WTC11 (cell line): ENCODE data around the gene SPR. TPM values are rescaled to one million over a fixed set of nuclear protein-coding genes. Genes with fewer than 3 reads are reported as not detected.

Experiments used
- ATAC-seq: fragments of 200-7000 bp; cut with Tn5 transposase; 2 replicates; pipeline ENCODE4 v1.10.0; 2021; ENCODE audit warnings: mild to moderate bottlenecking, moderate library complexity
- CTCF ChIA-PET: fragments of 300-600 bp; sonication (Branson Sonifier 250); formaldehyde crosslinking; loops from one replicate; lab custom pipeline; 2021; ENCODE audit warnings: antibody characterized with exemption; lab: Charles Lee
- POLR2A ChIA-PET: fragments of 350-600 bp; sonication (Branson Sonifier 250); formaldehyde crosslinking; loops from one replicate; lab custom pipeline; 2021; ENCODE audit warnings: antibody characterized with exemption; lab: Charles Lee
- DNase-seq: peaks from one replicate; pipeline ENCODE4 v3.0.0; 2021; ENCODE audit warnings: low spot score
- H3K27ac Mint-ChIP-seq: 2 replicates; pipeline ENCODE4 v1.8.0; 2021; ENCODE audit warnings: mixed read lengths
- H3K27me3 Mint-ChIP-seq: 2 replicates; pipeline ENCODE4 v1.8.0; 2021; ENCODE audit warnings: low read depth, mild to moderate bottlenecking, moderate library complexity, mixed read lengths
- H3K36me3 Mint-ChIP-seq: 2 replicates; pipeline ENCODE4 v1.8.0; 2021; ENCODE audit warnings: mixed read lengths
- H3K4me1 Mint-ChIP-seq: 2 replicates; pipeline ENCODE4 v1.8.0; 2022; ENCODE audit warnings: mixed read lengths
- H3K4me3 Mint-ChIP-seq: 2 replicates; pipeline ENCODE4 v1.8.0; 2021; ENCODE audit warnings: mild to moderate bottlenecking, moderate library complexity, mixed read lengths
- H3K9me3 Mint-ChIP-seq: 2 replicates; pipeline ENCODE4 v1.8.0; 2021; ENCODE audit warnings: mixed read lengths
- CREM ChIP-seq: sonication (generic); formaldehyde crosslinking; IDR thresholded peaks from 2 replicates; pipeline ENCODE4 v1.8.1; 2022; ENCODE audit warnings: mild to moderate bottlenecking, missing genetic modification reagents, moderate library complexity
- ELF4 ChIP-seq: sonication (generic); formaldehyde crosslinking; IDR thresholded peaks from 2 replicates; pipeline ENCODE4 v1.8.1; 2022; ENCODE audit warnings: low read depth, mild to moderate bottlenecking, moderate library complexity, missing genetic modification reagents
- FOXJ3 ChIP-seq: sonication (generic); formaldehyde crosslinking; IDR thresholded peaks from 2 replicates; pipeline ENCODE4 v1.9.0; 2021; ENCODE audit warnings: missing genetic modification reagents, mild to moderate bottlenecking, borderline replicate concordance
- GABPB1 ChIP-seq: sonication (generic); formaldehyde crosslinking; IDR thresholded peaks from 2 replicates; pipeline ENCODE4 v1.8.1; 2023; ENCODE audit warnings: mild to moderate bottlenecking, missing genetic modification reagents
- IRF2 ChIP-seq: sonication (generic); formaldehyde crosslinking; IDR thresholded peaks from 2 replicates; pipeline ENCODE4 v1.8.0; 2022; ENCODE audit warnings: low read depth, missing genetic modification reagents, borderline replicate concordance
- MYBL2 ChIP-seq: sonication (generic); formaldehyde crosslinking; IDR thresholded peaks from 2 replicates; pipeline ENCODE4 v1.8.1; 2023; ENCODE audit warnings: mild to moderate bottlenecking, moderate library complexity, missing genetic modification reagents
- NR2C2 ChIP-seq: sonication (generic); formaldehyde crosslinking; IDR thresholded peaks from 2 replicates; pipeline ENCODE4 v1.8.0; 2022; ENCODE audit warnings: mild to moderate bottlenecking, missing genetic modification reagents
- PRRX2 ChIP-seq: fragments of 250-450 bp; sonication (Bioruptor Pico); IDR thresholded peaks from 2 replicates; pipeline ENCODE4 v1.8.0; 2021; ENCODE audit warnings: mild to moderate bottlenecking
- SOX15 ChIP-seq: fragments of 250-450 bp; sonication (Bioruptor Pico); IDR thresholded peaks from 2 replicates; pipeline ENCODE4 v1.9.0; 2021; ENCODE audit warnings: mild to moderate bottlenecking
- SP1 ChIP-seq: sonication (generic); formaldehyde crosslinking; conservative IDR thresholded peaks from 2 replicates; pipeline ENCODE4 v1.8.1; 2022; ENCODE audit warnings: missing genetic modification reagents
- ZNF121 ChIP-seq: sonication (generic); formaldehyde crosslinking; IDR thresholded peaks from 2 replicates; pipeline ENCODE4 v1.8.0; 2023; ENCODE audit warnings: missing genetic modification reagents
- ZNF138 ChIP-seq: sonication (generic); formaldehyde crosslinking; conservative IDR thresholded peaks from 2 replicates; pipeline ENCODE4 v1.8.1; 2022; ENCODE audit warnings: mild to moderate bottlenecking, moderate library complexity, missing genetic modification reagents
- total RNA-seq: library from RNA; stranded (reverse); gene quantifications from 3 replicates; pipeline ENCODE4 v1.2.3, GENCODE V29; 2021
- TF ChIP-seq, protein P1 (sequence below): sonication (generic); formaldehyde crosslinking; IDR thresholded peaks from 2 replicates; pipeline ENCODE4 v1.8.1; 2022; ENCODE audit warnings: low read depth, mild to moderate bottlenecking, moderate library complexity, missing genetic modification reagents, borderline replicate concordance
- TF ChIP-seq, protein P2 (sequence below): sonication (generic); formaldehyde crosslinking; conservative IDR thresholded peaks from 2 replicates; pipeline ENCODE4 v1.8.1; 2022; ENCODE audit warnings: mild to moderate bottlenecking, missing genetic modification reagents
- TF ChIP-seq, protein P3 (sequence below): sonication (generic); formaldehyde crosslinking; IDR thresholded peaks from 2 replicates; pipeline ENCODE4 v1.8.0; 2023; ENCODE audit warnings: mild to moderate bottlenecking, missing genetic modification reagents
- TF ChIP-seq, protein P4 (sequence below): sonication (generic); formaldehyde crosslinking; conservative IDR thresholded peaks from 2 replicates; pipeline ENCODE4 v1.8.1; 2023; ENCODE audit warnings: mild to moderate bottlenecking, low read depth, missing genetic modification reagents, moderate library complexity
- TF ChIP-seq, protein P5 (sequence below): sonication (generic); formaldehyde crosslinking; IDR thresholded peaks from 2 replicates; pipeline ENCODE4 v1.8.1; 2023; ENCODE audit warnings: mild to moderate bottlenecking, missing genetic modification reagents
- TF ChIP-seq, protein P6 (sequence below): sonication (generic); formaldehyde crosslinking; IDR thresholded peaks from 2 replicates; pipeline ENCODE4 v1.8.0; 2022; ENCODE audit warnings: mild to moderate bottlenecking, missing genetic modification reagents

Gene SPR
- total RNA-seq, 1 experiment from 2014 or later, result 9.4 TPM

DNA sequence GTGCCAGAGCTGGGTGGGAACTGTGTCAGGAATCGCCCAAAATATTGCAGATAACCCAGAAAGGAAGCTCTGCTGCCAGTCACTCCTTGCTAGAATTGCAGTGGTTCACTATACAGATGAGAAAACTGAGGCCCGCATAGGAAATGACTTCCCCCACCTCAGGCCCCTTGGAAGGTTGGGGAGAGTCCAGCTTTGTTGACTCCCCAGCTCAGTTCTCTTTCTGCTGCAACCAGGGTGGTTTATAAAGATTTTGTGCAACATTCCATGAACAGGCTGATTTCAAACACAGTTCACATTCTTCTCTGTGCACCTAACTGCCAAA is 11.3 kb downstream of the SPR start:
- Mint-ChIP-seq H3K9me3 (no peaks in the 10 kb centered on the region), H3K27me3 (peaks cover 94% of the 10 kb centered on the region), H3K4me1 (peaks cover 24% of the 10 kb centered on the region), H3K36me3 (no peaks in the 10 kb centered on the region), H3K4me3 (no peak overlapping the region), H3K27ac (no peak overlapping the region)
- DNase-seq (no peak), ATAC-seq (no peak)
- ChIA-PET POLR2A (no interaction called here), CTCF (interaction anchor here (0.8 to 2.0 kb wide), 7 partner anchors 11 to 279 kb away, joined by 3 to 7 read pairs (median 3); partner anchors contain the start of gene SPR)
- TF ChIP-seq, protein P1, sequence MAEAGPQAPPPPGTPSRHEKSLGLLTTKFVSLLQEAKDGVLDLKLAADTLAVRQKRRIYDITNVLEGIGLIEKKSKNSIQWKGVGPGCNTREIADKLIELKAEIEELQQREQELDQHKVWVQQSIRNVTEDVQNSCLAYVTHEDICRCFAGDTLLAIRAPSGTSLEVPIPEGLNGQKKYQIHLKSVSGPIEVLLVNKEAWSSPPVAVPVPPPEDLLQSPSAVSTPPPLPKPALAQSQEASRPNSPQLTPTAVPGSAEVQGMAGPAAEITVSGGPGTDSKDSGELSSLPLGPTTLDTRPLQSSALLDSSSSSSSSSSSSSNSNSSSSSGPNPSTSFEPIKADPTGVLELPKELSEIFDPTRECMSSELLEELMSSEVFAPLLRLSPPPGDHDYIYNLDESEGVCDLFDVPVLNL (CRISPR knock-in tag), result no peak
- TF ChIP-seq SOX15 (no peak), SP1 (no peak), ZNF138 (no peak), CREM (no peak), PRRX2 (CRISPR knock-in tag) (no peak), NR2C2 (no peak), FOXJ3 (CRISPR knock-in tag) (no peak), ELF4 (no peak)
- TF ChIP-seq, protein P2, sequence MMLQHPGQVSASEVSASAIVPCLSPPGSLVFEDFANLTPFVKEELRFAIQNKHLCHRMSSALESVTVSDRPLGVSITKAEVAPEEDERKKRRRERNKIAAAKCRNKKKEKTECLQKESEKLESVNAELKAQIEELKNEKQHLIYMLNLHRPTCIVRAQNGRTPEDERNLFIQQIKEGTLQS, result no peak
- TF ChIP-seq, protein P3, sequence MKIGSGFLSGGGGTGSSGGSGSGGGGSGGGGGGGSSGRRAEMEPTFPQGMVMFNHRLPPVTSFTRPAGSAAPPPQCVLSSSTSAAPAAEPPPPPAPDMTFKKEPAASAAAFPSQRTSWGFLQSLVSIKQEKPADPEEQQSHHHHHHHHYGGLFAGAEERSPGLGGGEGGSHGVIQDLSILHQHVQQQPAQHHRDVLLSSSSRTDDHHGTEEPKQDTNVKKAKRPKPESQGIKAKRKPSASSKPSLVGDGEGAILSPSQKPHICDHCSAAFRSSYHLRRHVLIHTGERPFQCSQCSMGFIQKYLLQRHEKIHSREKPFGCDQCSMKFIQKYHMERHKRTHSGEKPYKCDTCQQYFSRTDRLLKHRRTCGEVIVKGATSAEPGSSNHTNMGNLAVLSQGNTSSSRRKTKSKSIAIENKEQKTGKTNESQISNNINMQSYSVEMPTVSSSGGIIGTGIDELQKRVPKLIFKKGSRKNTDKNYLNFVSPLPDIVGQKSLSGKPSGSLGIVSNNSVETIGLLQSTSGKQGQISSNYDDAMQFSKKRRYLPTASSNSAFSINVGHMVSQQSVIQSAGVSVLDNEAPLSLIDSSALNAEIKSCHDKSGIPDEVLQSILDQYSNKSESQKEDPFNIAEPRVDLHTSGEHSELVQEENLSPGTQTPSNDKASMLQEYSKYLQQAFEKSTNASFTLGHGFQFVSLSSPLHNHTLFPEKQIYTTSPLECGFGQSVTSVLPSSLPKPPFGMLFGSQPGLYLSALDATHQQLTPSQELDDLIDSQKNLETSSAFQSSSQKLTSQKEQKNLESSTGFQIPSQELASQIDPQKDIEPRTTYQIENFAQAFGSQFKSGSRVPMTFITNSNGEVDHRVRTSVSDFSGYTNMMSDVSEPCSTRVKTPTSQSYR (CRISPR knock-in tag), result no peak
- TF ChIP-seq, protein P4, sequence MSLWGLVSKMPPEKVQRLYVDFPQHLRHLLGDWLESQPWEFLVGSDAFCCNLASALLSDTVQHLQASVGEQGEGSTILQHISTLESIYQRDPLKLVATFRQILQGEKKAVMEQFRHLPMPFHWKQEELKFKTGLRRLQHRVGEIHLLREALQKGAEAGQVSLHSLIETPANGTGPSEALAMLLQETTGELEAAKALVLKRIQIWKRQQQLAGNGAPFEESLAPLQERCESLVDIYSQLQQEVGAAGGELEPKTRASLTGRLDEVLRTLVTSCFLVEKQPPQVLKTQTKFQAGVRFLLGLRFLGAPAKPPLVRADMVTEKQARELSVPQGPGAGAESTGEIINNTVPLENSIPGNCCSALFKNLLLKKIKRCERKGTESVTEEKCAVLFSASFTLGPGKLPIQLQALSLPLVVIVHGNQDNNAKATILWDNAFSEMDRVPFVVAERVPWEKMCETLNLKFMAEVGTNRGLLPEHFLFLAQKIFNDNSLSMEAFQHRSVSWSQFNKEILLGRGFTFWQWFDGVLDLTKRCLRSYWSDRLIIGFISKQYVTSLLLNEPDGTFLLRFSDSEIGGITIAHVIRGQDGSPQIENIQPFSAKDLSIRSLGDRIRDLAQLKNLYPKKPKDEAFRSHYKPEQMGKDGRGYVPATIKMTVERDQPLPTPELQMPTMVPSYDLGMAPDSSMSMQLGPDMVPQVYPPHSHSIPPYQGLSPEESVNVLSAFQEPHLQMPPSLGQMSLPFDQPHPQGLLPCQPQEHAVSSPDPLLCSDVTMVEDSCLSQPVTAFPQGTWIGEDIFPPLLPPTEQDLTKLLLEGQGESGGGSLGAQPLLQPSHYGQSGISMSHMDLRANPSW (CRISPR knock-in tag), result no peak
- TF ChIP-seq, protein P5, sequence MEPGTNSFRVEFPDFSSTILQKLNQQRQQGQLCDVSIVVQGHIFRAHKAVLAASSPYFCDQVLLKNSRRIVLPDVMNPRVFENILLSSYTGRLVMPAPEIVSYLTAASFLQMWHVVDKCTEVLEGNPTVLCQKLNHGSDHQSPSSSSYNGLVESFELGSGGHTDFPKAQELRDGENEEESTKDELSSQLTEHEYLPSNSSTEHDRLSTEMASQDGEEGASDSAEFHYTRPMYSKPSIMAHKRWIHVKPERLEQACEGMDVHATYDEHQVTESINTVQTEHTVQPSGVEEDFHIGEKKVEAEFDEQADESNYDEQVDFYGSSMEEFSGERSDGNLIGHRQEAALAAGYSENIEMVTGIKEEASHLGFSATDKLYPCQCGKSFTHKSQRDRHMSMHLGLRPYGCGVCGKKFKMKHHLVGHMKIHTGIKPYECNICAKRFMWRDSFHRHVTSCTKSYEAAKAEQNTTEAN, result no peak

DNA sequence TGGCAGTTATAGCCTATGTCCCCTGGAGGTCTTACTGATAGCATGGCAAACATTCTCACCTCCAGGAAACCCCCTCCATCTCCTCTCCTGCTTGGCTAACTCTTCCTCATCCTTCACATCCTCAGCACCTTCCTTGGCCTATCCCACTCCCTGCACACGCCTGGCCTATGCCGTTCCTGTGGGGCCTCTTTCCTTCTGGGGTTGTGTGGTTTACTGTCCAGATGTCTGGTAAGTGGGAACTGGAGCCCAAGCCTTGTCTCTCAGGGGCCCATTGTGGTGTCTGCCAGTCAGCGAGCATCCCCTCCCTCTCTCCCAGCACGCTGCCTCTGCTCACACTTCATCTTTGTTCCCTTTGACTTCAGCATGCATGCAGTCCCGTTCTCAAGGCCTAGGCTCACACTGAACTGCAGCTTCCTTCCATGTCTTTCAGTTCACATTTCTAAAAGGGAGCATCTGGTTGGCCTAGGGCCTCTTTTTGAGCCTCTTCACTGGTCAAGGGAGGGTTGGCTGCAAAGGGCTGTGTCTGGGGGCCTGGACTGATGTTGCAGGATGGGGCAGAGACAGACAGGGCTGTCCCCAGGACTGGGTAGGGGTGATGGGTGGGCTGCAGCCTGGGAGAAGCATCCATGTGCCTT is 13.1 kb downstream of the SPR start:
- Mint-ChIP-seq H3K4me3 (no peak overlapping the region), H3K9me3 (no peaks in the 10 kb centered on the region), H3K4me1 (peaks cover 9% of the 10 kb centered on the region), H3K27ac (no peak overlapping the region), H3K27me3 (peaks cover 94% of the 10 kb centered on the region), H3K36me3 (no peaks in the 10 kb centered on the region)
- CTCF ChIA-PET, result interaction anchor here (0.7 to 0.8 kb wide), 2 partner anchors 10 to 13 kb away, joined by 3 read pairs; partner anchors contain the start of gene SPR
- POLR2A ChIA-PET, result no interaction called here
- DNase-seq, result no peak
- ATAC-seq, result no peak
- TF ChIP-seq ZNF121 (CRISPR knock-in tag), result no peak
- TF ChIP-seq IRF2 (CRISPR knock-in tag), result no peak
- TF ChIP-seq, protein P3 (CRISPR knock-in tag), result no peak
- TF ChIP-seq, protein P6, sequence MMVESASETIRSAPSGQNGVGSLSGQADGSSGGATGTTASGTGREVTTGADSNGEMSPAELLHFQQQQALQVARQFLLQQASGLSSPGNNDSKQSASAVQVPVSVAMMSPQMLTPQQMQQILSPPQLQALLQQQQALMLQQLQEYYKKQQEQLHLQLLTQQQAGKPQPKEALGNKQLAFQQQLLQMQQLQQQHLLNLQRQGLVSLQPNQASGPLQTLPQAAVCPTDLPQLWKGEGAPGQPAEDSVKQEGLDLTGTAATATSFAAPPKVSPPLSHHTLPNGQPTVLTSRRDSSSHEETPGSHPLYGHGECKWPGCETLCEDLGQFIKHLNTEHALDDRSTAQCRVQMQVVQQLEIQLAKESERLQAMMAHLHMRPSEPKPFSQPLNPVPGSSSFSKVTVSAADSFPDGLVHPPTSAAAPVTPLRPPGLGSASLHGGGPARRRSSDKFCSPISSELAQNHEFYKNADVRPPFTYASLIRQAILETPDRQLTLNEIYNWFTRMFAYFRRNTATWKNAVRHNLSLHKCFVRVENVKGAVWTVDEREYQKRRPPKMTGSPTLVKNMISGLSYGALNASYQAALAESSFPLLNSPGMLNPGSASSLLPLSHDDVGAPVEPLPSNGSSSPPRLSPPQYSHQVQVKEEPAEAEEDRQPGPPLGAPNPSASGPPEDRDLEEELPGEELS (CRISPR knock-in tag), result no peak
- no peak for TF ChIP-seq GABPB1 (CRISPR knock-in tag)
- no peak for TF ChIP-seq MYBL2 (CRISPR knock-in tag)
